ENCODE data around the gene MRPL11.

MRPL11 gene

DNA sequence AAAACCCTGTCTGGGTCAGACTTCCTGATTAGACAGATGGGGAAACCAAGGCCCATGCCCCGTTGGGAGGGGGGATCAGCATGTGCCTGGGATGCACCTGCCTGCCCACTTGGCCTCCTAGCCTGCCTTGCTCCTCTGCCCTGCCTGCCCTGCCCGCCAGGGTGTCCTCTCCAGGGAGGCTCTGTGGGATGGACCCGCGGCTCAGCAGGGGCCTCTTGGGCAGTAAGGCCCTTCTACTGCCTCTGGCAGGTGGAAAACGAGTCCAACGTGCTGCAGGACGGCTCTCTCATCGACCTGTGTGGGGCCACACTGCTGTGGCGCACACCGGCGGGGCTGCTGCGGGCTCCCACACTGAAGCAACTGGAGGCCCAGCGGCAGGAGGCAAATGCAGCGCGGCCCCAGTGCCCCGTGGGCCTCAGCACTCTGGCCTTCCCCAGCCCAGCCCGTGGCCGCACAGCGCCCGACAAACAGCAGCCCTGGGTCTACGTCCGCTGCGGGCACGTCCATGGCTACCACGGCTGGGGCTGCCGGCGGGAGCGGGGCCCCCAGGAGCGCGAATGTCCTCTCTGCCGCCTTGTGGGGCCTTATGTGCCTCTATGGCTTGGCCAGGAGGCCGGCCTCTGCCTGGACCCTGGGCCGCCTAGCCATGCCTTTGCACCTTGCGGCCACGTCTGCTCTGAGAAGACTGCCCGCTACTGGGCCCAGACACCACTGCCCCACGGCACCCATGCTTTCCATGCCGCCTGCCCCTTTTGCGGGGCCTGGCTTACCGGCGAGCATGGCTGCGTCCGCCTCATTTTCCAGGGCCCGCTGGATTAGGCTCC is 36.9 kb upstream of the MRPL11 start:
- Histone ChIP-seq H3K27ac (ENCODE audit: low read length) (no peak overlapping the region), H3K36me3 (ENCODE audit: control insufficient read depth in 2 of 2, insufficient read depth in 2 of 2, low read length in 2 of 2) (peaks cover 26 to 34% of the 10 kb centered on the region in 2 donors), H3K9me3 (ENCODE audit: control insufficient read depth in 2 of 2, low read length in 2 of 2) (no peaks in the 10 kb centered on the region), H3K4me1 (ENCODE audit: control insufficient read depth, insufficient read depth, low read length) (peaks cover 16% of the 10 kb centered on the region), H3K27me3 (ENCODE audit: control insufficient read depth in 1 of 2, insufficient read depth in 2 of 2, low read length in 2 of 2) (no peaks in the 10 kb centered on the region), H3K9ac (ENCODE audit: low read length in 2 of 2) (no peak overlapping the region), H3K4me3 (ENCODE audit: low read length in 2 of 2) (no peak overlapping the region)

- H3K9me3 ChIP-seq (ENCODE audit: control insufficient read depth in 2 of 2, low read length in 2 of 2), result no peaks in the 10 kb centered on the region
- peaks cover 5% of the 10 kb centered on the region for H3K4me1 ChIP-seq (ENCODE audit: control insufficient read depth, insufficient read depth, low read length)
- no peak overlapping the region for H3K4me3 ChIP-seq (ENCODE audit: low read length in 2 of 2)
- H3K27me3 ChIP-seq (ENCODE audit: control insufficient read depth in 1 of 2, insufficient read depth in 2 of 2, low read length in 2 of 2), result no peaks in the 10 kb centered on the region
- no peak overlapping the region for H3K9ac ChIP-seq (ENCODE audit: low read length in 2 of 2)
- H3K36me3 ChIP-seq (ENCODE audit: control insufficient read depth in 2 of 2, insufficient read depth in 2 of 2, low read length in 2 of 2), result peaks cover 26 to 37% of the 10 kb centered on the region in 2 donors
- H3K27ac ChIP-seq (ENCODE audit: low read length), result no peak overlapping the region
Observed at GRCh38 chr11:66473608-66474515, 35.2 kb upstream of the MRPL11 start.

DNA sequence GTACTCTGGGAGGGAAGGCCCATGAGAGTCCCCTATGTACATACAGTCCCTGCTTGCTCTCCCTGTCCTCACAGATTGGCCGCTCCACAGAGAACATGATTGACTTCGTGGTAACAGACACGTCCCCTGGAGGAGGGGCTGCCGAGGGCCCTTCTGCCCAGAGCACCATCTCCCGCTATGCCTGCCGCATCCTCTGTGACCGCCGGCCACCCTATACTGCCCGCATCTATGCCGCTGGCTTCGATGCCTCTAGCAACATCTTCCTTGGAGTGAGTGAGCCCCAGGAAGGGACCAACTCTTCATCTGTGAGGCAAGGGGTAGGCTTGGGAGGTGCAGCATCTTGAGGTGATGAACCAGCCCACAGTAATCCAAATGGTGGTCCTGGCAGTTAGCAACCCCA is 34.5 kb upstream of the MRPL11 start:
- Histone ChIP-seq H3K36me3 (ENCODE audit: control insufficient read depth in 2 of 2, insufficient read depth in 2 of 2, low read length in 2 of 2) (peaks cover 26 to 37% of the 10 kb centered on the region in 2 donors), H3K27me3 (ENCODE audit: control insufficient read depth in 1 of 2, insufficient read depth in 2 of 2, low read length in 2 of 2) (no peaks in the 10 kb centered on the region)

GRCh38 chr11:66472054-66472453 is 33.4 kb upstream of the MRPL11 start:
- peaks cover 26 to 37% of the 10 kb centered on the region in 2 donors for H3K36me3 ChIP-seq (ENCODE audit: control insufficient read depth in 2 of 2, insufficient read depth in 2 of 2, low read length in 2 of 2)
- H3K27ac ChIP-seq (ENCODE audit: low read length), result no peak overlapping the region
- H3K4me1 ChIP-seq (ENCODE audit: control insufficient read depth, insufficient read depth, low read length), result peaks cover 11% of the 10 kb centered on the region
- no peaks in the 10 kb centered on the region for H3K9me3 ChIP-seq (ENCODE audit: control insufficient read depth in 2 of 2, low read length in 2 of 2)
- H3K9ac ChIP-seq (ENCODE audit: low read length in 2 of 2), result no peak overlapping the region
- H3K27me3 ChIP-seq (ENCODE audit: control insufficient read depth in 1 of 2, insufficient read depth in 2 of 2, low read length in 2 of 2), result no peaks in the 10 kb centered on the region
- no peak overlapping the region for H3K4me3 ChIP-seq (ENCODE audit: low read length in 2 of 2)

More for the DNA sequence above, 34.5 kb upstream of the MRPL11 start:
- H3K4me1 ChIP-seq (ENCODE audit: control insufficient read depth, insufficient read depth, low read length), result peaks cover under 1% of the 10 kb centered on the region
- H3K4me3 ChIP-seq (ENCODE audit: low read length in 2 of 2), result no peak overlapping the region
- no peak overlapping the region for H3K27ac ChIP-seq (ENCODE audit: low read length)
- no peak overlapping the region for H3K9ac ChIP-seq (ENCODE audit: low read length in 2 of 2)
- no peaks in the 10 kb centered on the region for H3K9me3 ChIP-seq (ENCODE audit: control insufficient read depth in 2 of 2, low read length in 2 of 2)

DNA sequence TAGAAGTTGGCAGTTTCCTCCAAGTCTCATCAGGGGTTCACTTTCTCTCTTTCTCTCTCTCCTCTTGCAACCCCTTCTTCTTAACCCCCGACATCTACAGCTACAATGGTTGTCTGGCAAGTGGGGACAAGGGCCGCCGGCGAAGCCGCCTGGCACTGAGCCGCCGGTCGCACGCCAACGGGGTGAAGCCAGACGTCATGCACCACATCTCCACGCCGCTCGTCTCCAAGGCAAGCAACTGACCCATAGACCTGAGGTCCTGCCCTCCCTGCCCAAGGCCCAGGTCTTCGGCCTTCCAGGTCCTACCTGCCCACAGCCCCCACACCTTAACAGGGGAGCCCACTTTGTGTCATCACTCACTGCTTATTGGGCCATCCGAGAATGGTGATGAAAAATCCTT is 32.5 kb upstream of the MRPL11 start:
- Histone ChIP-seq H3K4me3 (ENCODE audit: low read length in 2 of 2) (no peak overlapping the region), H3K9me3 (ENCODE audit: control insufficient read depth in 2 of 2, low read length in 2 of 2) (no peaks in the 10 kb centered on the region), H3K4me1 (ENCODE audit: control insufficient read depth, insufficient read depth, low read length) (peaks cover 17% of the 10 kb centered on the region), H3K36me3 (ENCODE audit: control insufficient read depth in 2 of 2, insufficient read depth in 2 of 2, low read length in 2 of 2) (peaks cover 26 to 37% of the 10 kb centered on the region in 2 donors), H3K27ac (ENCODE audit: low read length) (no peak overlapping the region), H3K9ac (ENCODE audit: low read length in 2 of 2) (no peak overlapping the region), H3K27me3 (ENCODE audit: control insufficient read depth in 1 of 2, insufficient read depth in 2 of 2, low read length in 2 of 2) (no peaks in the 10 kb centered on the region)

GRCh38 chr11:66470015-66470414 is 31.4 kb upstream of the MRPL11 start:
- no peak overlapping the region for H3K27ac ChIP-seq (ENCODE audit: low read length)
- H3K36me3 ChIP-seq (ENCODE audit: control insufficient read depth in 2 of 2, insufficient read depth in 2 of 2, low read length in 2 of 2), result peaks cover 26 to 37% of the 10 kb centered on the region in 2 donors

GRCh38 chr11:66469441-66469840 is 30.8 kb upstream of the MRPL11 start:
- H3K27ac ChIP-seq (ENCODE audit: low read length), result no peak overlapping the region
- peaks cover 22% of the 10 kb centered on the region for H3K4me1 ChIP-seq (ENCODE audit: control insufficient read depth, insufficient read depth, low read length)
- no peak overlapping the region for H3K4me3 ChIP-seq (ENCODE audit: low read length in 2 of 2)
- no peak overlapping the region for H3K9ac ChIP-seq (ENCODE audit: low read length in 2 of 2)
- no peaks in the 10 kb centered on the region for H3K9me3 ChIP-seq (ENCODE audit: control insufficient read depth in 2 of 2, low read length in 2 of 2)
- peaks cover 26 to 33% of the 10 kb centered on the region in 2 donors for H3K36me3 ChIP-seq (ENCODE audit: control insufficient read depth in 2 of 2, insufficient read depth in 2 of 2, low read length in 2 of 2)
- H3K27me3 ChIP-seq (ENCODE audit: control insufficient read depth in 1 of 2, insufficient read depth in 2 of 2, low read length in 2 of 2), result no peaks in the 10 kb centered on the region

More at GRCh38 chr11:66470015-66470414, 31.4 kb upstream of the MRPL11 start:
- H3K9me3 ChIP-seq (ENCODE audit: control insufficient read depth in 2 of 2, low read length in 2 of 2), result no peaks in the 10 kb centered on the region
- peaks cover 22% of the 10 kb centered on the region for H3K4me1 ChIP-seq (ENCODE audit: control insufficient read depth, insufficient read depth, low read length)
- H3K4me3 ChIP-seq (ENCODE audit: low read length in 2 of 2), result no peak overlapping the region
- H3K27me3 ChIP-seq (ENCODE audit: control insufficient read depth in 1 of 2, insufficient read depth in 2 of 2, low read length in 2 of 2), result no peaks in the 10 kb centered on the region
- no peak overlapping the region for H3K9ac ChIP-seq (ENCODE audit: low read length in 2 of 2)

GRCh38 chr11:66468691-66469090 is 30.0 kb upstream of the MRPL11 start:
- Histone ChIP-seq H3K27ac (ENCODE audit: low read length) (no peak overlapping the region), H3K4me1 (ENCODE audit: control insufficient read depth, insufficient read depth, low read length) (peaks cover 22% of the 10 kb centered on the region), H3K9ac (ENCODE audit: low read length in 2 of 2) (peak overlapping the region in 1 of 2 donors; percentile 13), H3K36me3 (ENCODE audit: control insufficient read depth in 2 of 2, insufficient read depth in 2 of 2, low read length in 2 of 2) (peaks cover 18 to 28% of the 10 kb centered on the region in 2 donors), H3K9me3 (ENCODE audit: control insufficient read depth in 2 of 2, low read length in 2 of 2) (no peaks in the 10 kb centered on the region), H3K27me3 (ENCODE audit: control insufficient read depth in 1 of 2, insufficient read depth in 2 of 2, low read length in 2 of 2) (no peaks in the 10 kb centered on the region), H3K4me3 (ENCODE audit: low read length in 2 of 2) (no peak overlapping the region)

DNA sequence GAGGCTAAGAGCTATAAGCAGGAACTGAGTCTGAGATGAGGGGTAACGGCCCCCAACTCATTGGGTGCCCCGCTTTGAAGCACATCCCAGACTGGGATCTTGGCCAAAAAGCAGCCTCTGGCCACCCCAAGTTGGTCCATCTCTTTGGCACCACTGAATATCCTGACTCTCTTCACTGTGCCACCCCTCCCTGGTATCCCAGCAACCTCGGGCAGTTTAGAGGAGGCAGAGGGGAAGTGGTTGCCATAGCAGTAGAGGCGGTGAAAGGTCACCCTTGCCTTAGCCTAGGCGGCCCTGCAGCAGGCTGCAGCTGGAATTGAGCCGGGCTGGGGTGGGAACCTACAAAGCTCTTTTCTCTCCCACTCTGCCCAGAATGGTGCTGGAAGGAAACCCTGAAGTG is 29.1 kb upstream of the MRPL11 start:
- H3K9me3 ChIP-seq (ENCODE audit: control insufficient read depth in 2 of 2, low read length in 2 of 2), result no peaks in the 10 kb centered on the region
- peak overlapping the region; percentile 75 to 79 for H3K9ac ChIP-seq (ENCODE audit: low read length in 2 of 2)
- no peak overlapping the region for H3K27ac ChIP-seq (ENCODE audit: low read length)
- H3K4me1 ChIP-seq (ENCODE audit: control insufficient read depth, insufficient read depth, low read length), result peaks cover 22% of the 10 kb centered on the region
- H3K27me3 ChIP-seq (ENCODE audit: control insufficient read depth in 1 of 2, insufficient read depth in 2 of 2, low read length in 2 of 2), result no peaks in the 10 kb centered on the region
- peaks cover 10 to 20% of the 10 kb centered on the region in 2 donors for H3K36me3 ChIP-seq (ENCODE audit: control insufficient read depth in 2 of 2, insufficient read depth in 2 of 2, low read length in 2 of 2)
- H3K4me3 ChIP-seq (ENCODE audit: low read length in 2 of 2), result peak overlapping the region; percentile 71 to 81

- Histone ChIP-seq H3K27ac (ENCODE audit: low read length) (no peak overlapping the region), H3K9me3 (ENCODE audit: control insufficient read depth in 2 of 2, low read length in 2 of 2) (no peaks in the 10 kb centered on the region), H3K9ac (ENCODE audit: low read length in 2 of 2) (peak overlapping the region; percentile 75 to 79), H3K4me1 (ENCODE audit: control insufficient read depth, insufficient read depth, low read length) (peaks cover 22% of the 10 kb centered on the region), H3K4me3 (ENCODE audit: low read length in 2 of 2) (peak overlapping the region; percentile 71 to 81), H3K36me3 (ENCODE audit: control insufficient read depth in 2 of 2, insufficient read depth in 2 of 2, low read length in 2 of 2) (peaks cover 4 to 14% of the 10 kb centered on the region in 2 donors), H3K27me3 (ENCODE audit: control insufficient read depth in 1 of 2, insufficient read depth in 2 of 2, low read length in 2 of 2) (no peaks in the 10 kb centered on the region)
Observed at GRCh38 chr11:66467034-66467659, 28.5 kb upstream of the MRPL11 start.

Measured in stomach smooth muscle (tissue), 2 donors.